CD4-positive, alpha-beta T cell (primary cell): ENCODE data around the gene GSK3B. TPM values are rescaled to one million over a fixed set of nuclear protein-coding genes. Genes with fewer than 3 reads are reported as not detected.

Experiments used
- ATAC-seq: fragments of 200-7000 bp; cut with Tn5 transposase; one replicate; pipeline ENCODE4 v1.10.0; 2022; ENCODE audit warnings: mild to moderate bottlenecking; ENCODE audit not compliant: poor library complexity
- CTCF ChIA-PET: fragments of 350-600 bp; sonication (Branson Sonifier 250); formaldehyde crosslinking; loops from one replicate; lab custom pipeline; 2021; ENCODE audit warnings: antibody characterized with exemption, inconsistent platforms; lab: Charles Lee
- POLR2A ChIA-PET: fragments of 350-600 bp; sonication (Branson Sonifier 250); formaldehyde crosslinking; loops from one replicate; lab custom pipeline; 2021; ENCODE audit warnings: antibody characterized with exemption, inconsistent platforms; lab: Charles Lee
- DNase-seq, 14 experiments: peaks; one replicate each; pipeline ENCODE4 v3.0.0-alpha.2; 2013 to 2020; ENCODE audit warnings: mixed read lengths in 2 of 14
- H3K27ac ChIP-seq, 2 donors: one replicate each; pipeline versions ENCODE4 v1.5.1 to v1.7.0; 2013; ENCODE audit warnings: low read length in 2 of 2, low read depth in 1 of 2, mild to moderate bottlenecking in 1 of 2
- H3K27me3 ChIP-seq, 2 experiments: 1 replicate in 1 of 2; 2 replicates in 1 of 2; pipeline versions ENCODE4 v1.6.1 to v1.7.0; 2013; ENCODE audit warnings: low read length in 2 of 2, control low read depth in 1 of 2, mild to moderate bottlenecking in 1 of 2, moderate library complexity in 1 of 2; ENCODE audit not compliant: insufficient read depth in 2 of 2, control insufficient read depth in 1 of 2
- H3K36me3 ChIP-seq: one replicate; pipeline ENCODE4 v1.6.1; 2013; ENCODE audit warnings: low read length, control low read depth; ENCODE audit not compliant: insufficient read depth
- H3K4me1 ChIP-seq: one replicate; pipeline ENCODE4 v1.6.1; 2013; ENCODE audit warnings: low read length, control low read depth; ENCODE audit not compliant: insufficient read depth
- H3K4me3 ChIP-seq: one replicate; pipeline ENCODE4 v1.5.1; 2013; ENCODE audit warnings: mild to moderate bottlenecking, low read length, moderate library complexity
- H3K9me3 ChIP-seq, 2 experiments: 1 replicate in 1 of 2; 2 replicates in 1 of 2; pipeline versions ENCODE4 v1.6.1 to v1.7.0; 2013; ENCODE audit warnings: low read length in 2 of 2, mild to moderate bottlenecking in 2 of 2, control low read depth in 1 of 2, moderate library complexity in 1 of 2; ENCODE audit not compliant: control insufficient read depth in 1 of 2, insufficient read depth in 1 of 2
- H3K27ac Mint-ChIP-seq: one replicate; pipeline ENCODE4 v1.8.0; 2020; ENCODE audit warnings: mixed read lengths
- H3K27me3 Mint-ChIP-seq: one replicate; pipeline ENCODE4 v1.8.0; 2021; ENCODE audit warnings: mixed read lengths
- H3K36me3 Mint-ChIP-seq: one replicate; pipeline ENCODE4 v1.8.0; 2021; ENCODE audit warnings: low read depth, mixed read lengths
- H3K4me1 Mint-ChIP-seq: one replicate; pipeline ENCODE4 v1.8.0; 2021; ENCODE audit warnings: low read depth, mixed read lengths
- H3K4me3 Mint-ChIP-seq: one replicate; pipeline ENCODE4 v1.8.0; 2020; ENCODE audit warnings: mild to moderate bottlenecking, mixed read lengths
- H3K9me3 Mint-ChIP-seq: one replicate; pipeline ENCODE4 v1.8.0; 2020; ENCODE audit warnings: mixed read lengths
- CTCF ChIP-seq: fragments of 200-600 bp; IDR thresholded peaks from one replicate; pipeline ENCODE4 v1.8.0; 2022; ENCODE audit warnings: antibody characterized with exemption, mild to moderate bottlenecking
- intact Hi-C, 2 experiments: fragments of 100-400 bp; cut with DNase I in 1 of 2; cut with micrococcal nuclease in 1 of 2; formaldehyde crosslinking; loops; one replicate each; pipeline versions ENCODE4 v1.15.1 to v1.9.0; 2023 to 2025; cut with DNase I, micrococcal nuclease
- total RNA-seq, 174 experiments: library from RNA in 2 of 174; stranded (reverse) in 2 of 174; gene quantifications; one replicate each; pipeline ENCODE4 v1.2.3 and lab custom pipeline; 2021 to 2026

GSK3B gene
- total RNA-seq, 2 experiments from 2014 or later = 27.9 to 29.1 TPM

- no peak for ATAC-seq
- Mint-ChIP-seq H3K36me3 (no peaks in the 10 kb centered on the region), H3K27me3 (peaks cover 5% of the 10 kb centered on the region), H3K4me1 (no peaks in the 10 kb centered on the region), H3K4me3 (no peak overlapping the region), H3K27ac (no peak overlapping the region), H3K9me3 (peaks cover 4% of the 10 kb centered on the region)
- H3K4me3 ChIP-seq = no peak overlapping the region
- no peaks in the 10 kb centered on the region for H3K9me3 ChIP-seq
- H3K36me3 ChIP-seq = no peaks in the 10 kb centered on the region
- intact Hi-C loops = no loop called here
- TF ChIP-seq CTCF = no peak
- H3K27ac ChIP-seq = no peak overlapping the region
- ChIA-PET CTCF (no interaction called here), POLR2A (no interaction called here)
- DNase-seq = no peak
- peaks cover 0 to 5% of the 10 kb centered on the region in 2 experiments for H3K27me3 ChIP-seq
- H3K4me1 ChIP-seq = no peaks in the 10 kb centered on the region
Observed at GRCh38 chr3:119792270-119792669, 302.0 kb downstream of the GSK3B start.

- Mint-ChIP-seq H3K4me3 (no peak overlapping the region), H3K4me1 (no peaks in the 10 kb centered on the region), H3K36me3 (no peaks in the 10 kb centered on the region), H3K27ac (no peak overlapping the region), H3K27me3 (no peaks in the 10 kb centered on the region), H3K9me3 (peaks cover 4% of the 10 kb centered on the region)
- CTCF ChIA-PET = no interaction called here
- ATAC-seq (no peak), DNase-seq (no peak)
- no peaks in the 10 kb centered on the region for H3K27me3 ChIP-seq
- no peak overlapping the region for H3K27ac ChIP-seq
- intact Hi-C loops = no loop called here
- no peak for TF ChIP-seq CTCF
- H3K9me3 ChIP-seq = no peaks in the 10 kb centered on the region
- POLR2A ChIA-PET = no interaction called here
- no peak overlapping the region for H3K4me3 ChIP-seq
- H3K36me3 ChIP-seq = no peaks in the 10 kb centered on the region
- H3K4me1 ChIP-seq = no peaks in the 10 kb centered on the region
Observed at GRCh38 chr3:119790369-119790768, 303.9 kb downstream of the GSK3B start.

GRCh38 chr3:119786409-119786808, 307.8 kb downstream of the GSK3B start:
- intact Hi-C loops = no loop called here
- H3K9me3 ChIP-seq = no peaks in the 10 kb centered on the region
- H3K36me3 ChIP-seq = no peaks in the 10 kb centered on the region
- H3K4me1 ChIP-seq = no peaks in the 10 kb centered on the region
- TF ChIP-seq CTCF = no peak
- Mint-ChIP-seq H3K27me3 (no peaks in the 10 kb centered on the region), H3K27ac (no peak overlapping the region), H3K9me3 (peaks cover 4% of the 10 kb centered on the region), H3K4me1 (no peaks in the 10 kb centered on the region), H3K4me3 (no peak overlapping the region), H3K36me3 (no peaks in the 10 kb centered on the region)
- POLR2A ChIA-PET = no interaction called here
- H3K27me3 ChIP-seq = no peaks in the 10 kb centered on the region
- H3K27ac ChIP-seq = no peak overlapping the region
- H3K4me3 ChIP-seq = no peak overlapping the region
- no peak for DNase-seq
- CTCF ChIA-PET = no interaction called here
- no peak for ATAC-seq
